Measurements from ENCODE around the gene DLGAP3. TPM values are rescaled to one million over a fixed set of nuclear protein-coding genes. Genes with fewer than 3 reads are reported as not detected.

Gene DLGAP3
- total and polyA plus RNA-seq, 9 donors = 0.05 to 0.62 (median 0.18) TPM

DNA sequence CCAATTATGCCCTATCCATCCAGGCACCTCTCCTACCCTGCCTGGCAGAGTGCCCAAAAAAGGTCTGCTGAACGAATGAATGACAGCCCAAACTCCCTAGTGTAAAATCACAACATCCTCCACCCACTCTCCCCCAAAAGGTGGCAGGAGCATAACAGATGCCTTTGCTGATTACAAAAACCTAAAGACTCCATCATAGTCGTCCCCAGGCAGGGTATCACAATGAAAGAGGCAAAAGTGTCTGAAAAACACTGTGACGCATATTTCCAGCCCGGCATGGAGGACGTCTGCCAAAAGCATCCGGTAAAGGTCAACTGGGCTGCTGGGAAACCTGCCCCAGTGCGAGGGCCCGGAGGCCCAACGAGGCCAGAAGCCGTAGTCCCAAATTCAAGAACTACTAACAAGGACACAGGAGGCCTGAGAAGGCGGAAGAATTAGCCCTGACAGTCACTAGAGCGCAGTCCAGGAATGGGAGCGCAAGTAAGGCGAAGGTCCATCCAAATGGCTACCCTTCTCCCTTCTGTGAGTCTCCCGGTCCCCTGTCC lies 70.5 kb downstream of the DLGAP3 start:
- 1 to 2% (median 1%) methylated on average over 15 of the region's 15 CpGs for WGBS, 3 donors
- Histone ChIP-seq H3K27ac (peak overlapping the region; percentile 11 to 67), H3K4me1 (ENCODE audit: insufficient read depth) (peaks cover 8% of the 10 kb centered on the region), H3K36me3 (no peaks in the 10 kb centered on the region), H3K4me3 (peak overlapping the region; percentile 92), H3K9me3 (no peaks in the 10 kb centered on the region), H3K27me3 (no peaks in the 10 kb centered on the region)
- intact Hi-C loops (cut with DNase I) = no loop called here
- peak; percentile 34 to 70 (median 56) for DNase-seq
- TF ChIP-seq, protein P1, sequence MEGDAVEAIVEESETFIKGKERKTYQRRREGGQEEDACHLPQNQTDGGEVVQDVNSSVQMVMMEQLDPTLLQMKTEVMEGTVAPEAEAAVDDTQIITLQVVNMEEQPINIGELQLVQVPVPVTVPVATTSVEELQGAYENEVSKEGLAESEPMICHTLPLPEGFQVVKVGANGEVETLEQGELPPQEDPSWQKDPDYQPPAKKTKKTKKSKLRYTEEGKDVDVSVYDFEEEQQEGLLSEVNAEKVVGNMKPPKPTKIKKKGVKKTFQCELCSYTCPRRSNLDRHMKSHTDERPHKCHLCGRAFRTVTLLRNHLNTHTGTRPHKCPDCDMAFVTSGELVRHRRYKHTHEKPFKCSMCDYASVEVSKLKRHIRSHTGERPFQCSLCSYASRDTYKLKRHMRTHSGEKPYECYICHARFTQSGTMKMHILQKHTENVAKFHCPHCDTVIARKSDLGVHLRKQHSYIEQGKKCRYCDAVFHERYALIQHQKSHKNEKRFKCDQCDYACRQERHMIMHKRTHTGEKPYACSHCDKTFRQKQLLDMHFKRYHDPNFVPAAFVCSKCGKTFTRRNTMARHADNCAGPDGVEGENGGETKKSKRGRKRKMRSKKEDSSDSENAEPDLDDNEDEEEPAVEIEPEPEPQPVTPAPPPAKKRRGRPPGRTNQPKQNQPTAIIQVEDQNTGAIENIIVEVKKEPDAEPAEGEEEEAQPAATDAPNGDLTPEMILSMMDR (IDR thresholded peaks at IDR 0.05) = no peak
- no peak for TF ChIP-seq EP300 (IDR thresholded peaks at IDR 0.05)
- no peak for TF ChIP-seq POLR2A (IDR thresholded peaks at IDR 0.05)

DNA sequence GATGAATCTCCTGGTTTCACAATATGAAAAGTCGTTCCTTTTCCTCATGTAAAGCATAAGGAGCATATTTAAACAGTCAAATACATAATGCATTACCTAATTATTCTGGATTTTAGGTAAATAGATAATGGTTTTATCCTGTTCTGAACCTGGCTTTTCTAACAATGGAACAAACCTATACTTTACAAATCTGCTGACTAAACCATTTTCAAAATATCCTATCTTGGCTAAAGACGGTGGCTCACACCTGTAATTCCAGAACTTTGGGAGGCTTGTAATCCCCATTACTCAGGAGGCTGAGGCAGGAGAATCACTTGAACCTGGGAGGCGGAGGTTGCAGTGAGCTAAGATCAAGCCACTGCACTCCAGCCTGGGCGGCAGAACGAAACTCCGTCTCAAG lies 72.8 kb downstream of the DLGAP3 start:
- H3K27ac ChIP-seq = no peak overlapping the region
- WGBS, 3 donors = 86 to 89% (median 89%) methylated on average over 6 of the region's 6 CpGs
- no peak for TF ChIP-seq EP300 (IDR thresholded peaks at IDR 0.05)
- no peak for TF ChIP-seq POLR2A (IDR thresholded peaks at IDR 0.05)
- TF ChIP-seq, protein P1 (IDR thresholded peaks at IDR 0.05) = no peak

DNA sequence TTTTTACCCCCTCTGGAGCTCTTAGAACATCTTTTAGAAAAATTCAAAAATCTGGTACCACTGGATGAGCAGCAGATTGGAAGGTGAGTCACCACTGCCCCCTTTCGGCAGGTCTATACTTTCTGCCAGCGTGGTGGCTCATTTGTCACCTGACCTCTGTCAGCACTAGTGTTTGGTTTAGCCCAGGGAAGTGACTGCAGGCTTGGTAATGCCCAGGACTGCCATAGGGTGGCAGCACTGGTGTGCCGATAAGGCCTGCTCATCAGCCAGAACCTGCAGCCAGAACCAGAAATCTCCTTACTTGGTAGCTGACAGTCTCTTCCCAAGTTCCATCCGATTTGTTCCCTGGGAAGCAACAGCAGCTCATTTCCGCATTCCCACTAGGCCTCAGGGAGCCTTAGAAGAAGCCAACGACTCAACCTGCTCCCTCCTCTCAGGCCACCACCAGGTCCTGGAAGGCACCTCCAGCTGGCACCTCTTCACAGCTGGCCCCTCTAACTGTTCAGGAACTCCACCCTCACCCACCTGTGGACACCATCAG lies 76.7 kb downstream of the DLGAP3 start:
- Histone ChIP-seq H3K9me3 (no peaks in the 10 kb centered on the region), H3K27ac (peak overlapping the region in 1 of 2 donors; percentile 11), H3K27me3 (no peaks in the 10 kb centered on the region), H3K4me1 (ENCODE audit: insufficient read depth) (no peaks in the 10 kb centered on the region), H3K36me3 (no peaks in the 10 kb centered on the region), H3K4me3 (no peak overlapping the region)
- peak; percentile 64 to 85 (median 76) for DNase-seq
- intact Hi-C loops (cut with DNase I) = loop anchor here in 2 of 4 donors (5.0 kb wide), 2 partner anchors 60 to 65 kb away; partner anchors contain the start of gene GJA4 (in 1 of the 2)
- 25 to 31% (median 25%) methylated on average over 6 of the region's 6 CpGs for WGBS, 3 donors
- no peak for TF ChIP-seq EP300 (IDR thresholded peaks at IDR 0.05)
- TF ChIP-seq, protein P1 (IDR thresholded peaks at IDR 0.05) = peak; percentile 58 to 81 (median 59)

More for the DNA sequence above, 72.8 kb downstream of the DLGAP3 start:
- intact Hi-C loops (cut with DNase I) = no loop called here
- Histone ChIP-seq H3K4me3 (no peak overlapping the region), H3K36me3 (no peaks in the 10 kb centered on the region), H3K27me3 (no peaks in the 10 kb centered on the region), H3K9me3 (no peaks in the 10 kb centered on the region), H3K4me1 (ENCODE audit: insufficient read depth) (peaks cover 8% of the 10 kb centered on the region)
- no peak for DNase-seq

DNA sequence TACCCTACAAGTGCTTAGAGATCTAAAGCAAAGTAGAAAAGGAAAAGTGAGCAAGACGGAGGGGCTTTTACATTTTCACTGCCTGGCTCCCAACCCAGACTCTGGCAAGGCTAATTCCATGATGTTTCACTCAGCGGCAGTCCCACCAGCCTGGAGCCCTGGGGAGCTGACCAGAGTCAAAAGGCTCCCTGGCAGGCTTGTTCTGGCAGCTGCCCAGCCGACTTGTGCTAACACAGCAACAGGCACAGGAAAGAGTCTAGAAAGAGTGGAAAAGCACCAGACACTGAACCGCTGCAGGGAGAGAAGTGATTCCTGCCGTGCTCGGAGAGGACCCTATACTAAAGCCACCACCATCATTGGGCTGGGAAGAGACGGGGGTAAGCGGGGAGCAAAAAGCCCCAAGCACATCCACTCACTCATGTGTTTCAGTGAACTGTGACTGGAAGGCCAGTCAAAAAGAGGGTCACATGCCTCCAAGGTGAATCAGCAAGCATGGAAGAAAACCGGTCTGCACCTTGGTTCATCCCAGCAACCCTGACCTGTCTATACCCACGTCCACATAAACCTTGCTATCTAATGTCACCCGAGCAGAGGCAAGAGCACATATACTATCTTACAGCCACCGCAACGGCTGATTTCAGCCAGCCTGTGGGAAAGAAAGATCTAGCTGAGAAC lies 77.9 kb downstream of the DLGAP3 start:
- Histone ChIP-seq H3K27ac (no peak overlapping the region), H3K4me1 (ENCODE audit: insufficient read depth) (no peaks in the 10 kb centered on the region), H3K36me3 (no peaks in the 10 kb centered on the region), H3K4me3 (no peak overlapping the region), H3K27me3 (no peaks in the 10 kb centered on the region), H3K9me3 (no peaks in the 10 kb centered on the region)
- peak in 4 of 5 donors; percentile 27 to 44 (median 42) for DNase-seq
- 77 to 84% (median 81%) methylated on average over 13 of the region's 13 CpGs for WGBS, 3 donors
- no peak for TF ChIP-seq EP300 (IDR thresholded peaks at IDR 0.05)
- TF ChIP-seq, protein P1 (IDR thresholded peaks at IDR 0.05) = no peak
- no peak for TF ChIP-seq POLR2A (IDR thresholded peaks at IDR 0.05)
- intact Hi-C loops (cut with DNase I) = loop anchor here in 2 of 4 donors (5.0 kb wide), 2 partner anchors 59 to 64 kb away; partner anchors contain the start of gene GJA4 (in 1 of the 2)

Measured in ovary (tissue), 9 donors.